ENCODE measurements around the gene PLCB3.

- TF ChIP-seq ZNF331 (CRISPR knock-in tag; IDR thresholded peaks at IDR 0.05; ENCODE audit: low read depth) (no peak), CTCF (conservative IDR thresholded peaks at IDR 0.05; ENCODE audit: low read depth in 2 of 2) (no peak), REST (IDR thresholded peaks at IDR 0.05; ENCODE audit: unreplicated experiment) (no peak)
These were observed 815 bp upstream of the PLCB3 start for GRCh38 chr11:64250415-64251015.
